KMS-11 (cell line): ENCODE results near the gene FRK.

Source experiments
- H2AFZ ChIP-seq: fragments of 200-600 bp; sonication (generic); 2 replicates; pipeline ENCODE4 v1.6.1; 2016; ENCODE audit warnings: antibody characterized with exemption, mixed run types, low read depth
- H3K27ac ChIP-seq: fragments of 200-600 bp; sonication (generic); 2 replicates; pipeline ENCODE4 v1.6.1; 2016; ENCODE audit warnings: mild to moderate bottlenecking, mixed run types
- H3K27me3 ChIP-seq: fragments of 200-600 bp; sonication (generic); 2 replicates; pipeline ENCODE4 v1.6.1; 2017; ENCODE audit warnings: mild to moderate bottlenecking, low read depth, mixed run types, moderate library complexity; ENCODE audit not compliant: insufficient read depth
- H3K36me3 ChIP-seq: fragments of 200-600 bp; sonication (generic); 2 replicates; pipeline ENCODE4 v1.6.1; 2017; ENCODE audit warnings: mild to moderate bottlenecking, mixed run types; ENCODE audit not compliant: insufficient read depth
- H3K4me1 ChIP-seq: fragments of 200-600 bp; sonication (generic); 2 replicates; pipeline ENCODE4 v1.6.1; 2016; ENCODE audit warnings: mild to moderate bottlenecking, low read depth, mixed run types; ENCODE audit not compliant: poor library complexity, severe bottlenecking
- H3K4me2 ChIP-seq: fragments of 200-600 bp; sonication (generic); 2 replicates; pipeline ENCODE4 v1.7.0; 2016; ENCODE audit warnings: mild to moderate bottlenecking, mixed run types
- H3K4me3 ChIP-seq: fragments of 200-600 bp; sonication (generic); IDR thresholded peaks from 2 replicates; pipeline ENCODE4 v1.6.1; 2017; ENCODE audit warnings: low read depth, low read length, mixed read lengths; ENCODE audit not compliant: insufficient read depth
- H3K79me2 ChIP-seq: fragments of 200-600 bp; sonication (generic); 2 replicates; pipeline ENCODE4 v1.6.1; 2016; ENCODE audit warnings: low read depth, mixed run types; ENCODE audit not compliant: insufficient read depth
- H3K9ac ChIP-seq: fragments of 200-600 bp; sonication (generic); 2 replicates; pipeline ENCODE4 v1.6.1; 2016; ENCODE audit warnings: mild to moderate bottlenecking, mixed run types
- H4K20me1 ChIP-seq: fragments of 200-600 bp; sonication (generic); 2 replicates; pipeline ENCODE4 v1.6.1; 2016; ENCODE audit warnings: mild to moderate bottlenecking, mixed run types; ENCODE audit not compliant: insufficient read depth
- CTCF ChIP-seq: fragments of 200-600 bp; sonication (generic); conservative IDR thresholded peaks from 2 replicates; pipeline ENCODE4 v1.6.1; 2017; ENCODE audit warnings: low read depth, mild to moderate bottlenecking, antibody characterized with exemption, low read length, moderate library complexity, mixed read lengths

FRK gene

GRCh38 chr6:116002756-116003155 is 57.9 kb downstream of the FRK start:
- Histone ChIP-seq H3K4me2 (no peak overlapping the region), H3K27me3 (no peaks in the 10 kb centered on the region), H3K27ac (no peak overlapping the region), H3K4me3 (no peak overlapping the region), H3K4me1 (no peaks in the 10 kb centered on the region), H3K36me3 (no peaks in the 10 kb centered on the region), H3K9ac (no peak overlapping the region), H4K20me1 (no peaks in the 10 kb centered on the region), H3K79me2 (no peaks in the 10 kb centered on the region), H2AFZ (no peak overlapping the region)
- TF ChIP-seq CTCF: no peak

GRCh38 chr6:115999235-115999634 is 61.5 kb downstream of the FRK start:
- H3K27ac ChIP-seq: no peak overlapping the region

GRCh38 chr6:115997990-115998585 is 62.6 kb downstream of the FRK start:
- Histone ChIP-seq H3K27ac (no peak overlapping the region), H3K36me3 (no peaks in the 10 kb centered on the region), H3K79me2 (no peaks in the 10 kb centered on the region), H3K27me3 (no peaks in the 10 kb centered on the region), H3K4me2 (no peak overlapping the region), H4K20me1 (no peaks in the 10 kb centered on the region), H3K4me1 (no peaks in the 10 kb centered on the region), H3K9ac (no peak overlapping the region), H2AFZ (no peak overlapping the region), H3K4me3 (no peak overlapping the region)
- no peak for TF ChIP-seq CTCF

More at GRCh38 chr6:115999235-115999634, 61.5 kb downstream of the FRK start:
- Histone ChIP-seq H3K4me3 (no peak overlapping the region), H3K79me2 (no peaks in the 10 kb centered on the region), H2AFZ (no peak overlapping the region), H3K4me2 (no peak overlapping the region), H3K27me3 (no peaks in the 10 kb centered on the region), H3K9ac (no peak overlapping the region), H3K4me1 (no peaks in the 10 kb centered on the region), H4K20me1 (no peaks in the 10 kb centered on the region), H3K36me3 (no peaks in the 10 kb centered on the region)
- TF ChIP-seq CTCF: no peak

- Histone ChIP-seq H3K4me1 (no peaks in the 10 kb centered on the region), H4K20me1 (no peaks in the 10 kb centered on the region), H3K9ac (no peak overlapping the region), H3K4me3 (no peak overlapping the region), H3K4me2 (no peak overlapping the region), H2AFZ (no peak overlapping the region), H3K36me3 (no peaks in the 10 kb centered on the region), H3K27me3 (no peaks in the 10 kb centered on the region), H3K27ac (no peak overlapping the region), H3K79me2 (no peaks in the 10 kb centered on the region)
- no peak for TF ChIP-seq CTCF
These were observed 74.7 kb downstream of the FRK start for GRCh38 chr6:115986026-115986425.
